HEK293T (cell line): Measurements from ENCODE around the gene B3GNT7.

Experiments used
- BHLHE40 ChIP-seq: fragments of 450-650 bp; IDR thresholded peaks from 2 replicates; pipeline ENCODE4 v1.6.1; 2016; ENCODE audit warnings: mild to moderate bottlenecking, moderate library complexity, borderline replicate concordance
- ELF4 ChIP-seq: fragments of 450-650 bp; IDR thresholded peaks from 2 replicates; pipeline ENCODE4 v1.6.1; 2017; ENCODE audit warnings: antibody characterized with exemption
- FOXM1 ChIP-seq: fragments of 450-650 bp; IDR thresholded peaks from 2 replicates; pipeline ENCODE4 v1.6.1; 2017; ENCODE audit warnings: mild to moderate bottlenecking, borderline replicate concordance
- PKNOX1 ChIP-seq: fragments of 450-650 bp; IDR thresholded peaks from 2 replicates; pipeline ENCODE4 v1.6.1; 2016
- SP1 ChIP-seq: fragments of 450-650 bp; IDR thresholded peaks from 2 replicates; pipeline ENCODE4 v1.6.1; 2017
- SUZ12 ChIP-seq: fragments of 450-650 bp; IDR thresholded peaks from 2 replicates; pipeline ENCODE4 v1.6.1; 2016; ENCODE audit warnings: mild to moderate bottlenecking
- TARDBP ChIP-seq: fragments of 450-650 bp; IDR thresholded peaks from 2 replicates; pipeline ENCODE4 v1.6.1; 2016
- ZNF384 ChIP-seq: fragments of 450-650 bp; IDR thresholded peaks from 2 replicates; pipeline ENCODE4 v1.6.1; 2016

GRCh38 chr2:231429152-231429551 lies 33.6 kb downstream of the B3GNT7 start:
- TF ChIP-seq FOXM1 (no peak), TARDBP (no peak), SP1 (no peak), PKNOX1 (no peak), ZNF384 (no peak), BHLHE40 (no peak), SUZ12 (no peak), ELF4 (no peak)
